ENCODE results near the gene MPPED1.

- TF ChIP-seq CTCF (IDR thresholded peaks at IDR 0.05; ENCODE audit: insufficient read depth, low read length, poor library complexity, severe bottlenecking): no peak
- TF ChIP-seq EZH2phosphoT487 (conservative IDR thresholded peaks at IDR 0.05; ENCODE audit: low read length): no peak
These were observed 31.3 kb downstream of the MPPED1 start for GRCh38 chr22:43443152-43443471.

All from SU-DHL-6 (cell line).